Mucosa of descending colon (tissue), 3 donors: ENCODE measurements around the gene OR5M10. TPM values are rescaled to one million over a fixed set of nuclear protein-coding genes. Genes with fewer than 3 reads are reported as not detected.
A peak's percentile ranks its signal among the peaks of the same experiment; 100 is the strongest.

Experiments used
- ATAC-seq: fragments of 200-7000 bp; cut with Tn5 transposase; one replicate; pipeline ENCODE4 v1.9.1; 2020; ENCODE audit warnings: mild to moderate bottlenecking, moderate library complexity
- DNase-seq, 3 donors: peaks; one replicate each; pipeline ENCODE4 v3.0.0-alpha.2; 2020
- H3K36me3 ChIP-seq: fragments of 200-600 bp; one replicate; pipeline ENCODE4 v1.8.0; 2021; ENCODE audit warnings: low read depth, mild to moderate bottlenecking
- H3K4me1 ChIP-seq: fragments of 200-600 bp; one replicate; pipeline ENCODE4 v1.8.0; 2021; ENCODE audit warnings: low read depth, mild to moderate bottlenecking
- H3K4me3 ChIP-seq: fragments of 200-600 bp; one replicate; pipeline ENCODE4 v1.8.0; 2021; ENCODE audit warnings: mild to moderate bottlenecking
- H3K9me3 ChIP-seq: fragments of 200-600 bp; one replicate; pipeline ENCODE4 v1.8.0; 2021; ENCODE audit warnings: mild to moderate bottlenecking
- CTCF ChIP-seq: fragments of 200-600 bp; IDR thresholded peaks from one replicate; pipeline ENCODE4 v1.8.0; 2022; ENCODE audit warnings: antibody characterized with exemption, mild to moderate bottlenecking
- intact Hi-C, 2 donors: fragments of 100-400 bp; cut with DNase I in 1 of 2; cut with micrococcal nuclease in 1 of 2; formaldehyde crosslinking; loops; one replicate each; pipeline versions ENCODE4 v1.11.0 to v1.11.1; 2022; cut with DNase I, micrococcal nuclease
- total RNA-seq, 3 donors: library from RNA; stranded (reverse); fragmentation: NEBNext Ultra II Directional in 2 of 3; extraction: Animal tissue kit (Norgen Biotek cat#: 25700) in 2 of 3; gene quantifications; one replicate each; pipeline versions ENCODE4 v1.2.1 to v1.2.4, GENCODE V29; 2021 to 2023
- donor health status: DM: no; HTN: no; CAD: no; lungs with moderate emphysema.
- donor health status: DM: no; HTN: no; CAD: no.
- donor health status: DM: no; HTN: yes; CAD: no.

OR5M10 gene
- total RNA-seq, 3 donors from 2014 or later, result not detected

- no peaks in the 10 kb centered on the region for H3K9me3 ChIP-seq
- H3K4me1 ChIP-seq, result no peaks in the 10 kb centered on the region
- intact Hi-C loops, result no loop called here
- no peak overlapping the region for H3K4me3 ChIP-seq
- peak in 1 of 3 donors; percentile 26 for DNase-seq
- no peaks in the 10 kb centered on the region for H3K36me3 ChIP-seq
- TF ChIP-seq CTCF, result no peak
- peak; percentile 82 for ATAC-seq
These were observed 32.0 kb downstream of the OR5M10 start for GRCh38 chr11:56545531-56545930.

GRCh38 chr11:56543739-56544138 lies 33.8 kb downstream of the OR5M10 start:
- TF ChIP-seq CTCF, result no peak
- intact Hi-C loops, result no loop called here

GRCh38 chr11:56543157-56543556 lies 34.4 kb downstream of the OR5M10 start, which contains the start of gene OR5M11:
Gene OR5M11 (minus strand): TSS chr11:56543257. CDS start chr11:56543257, 0 bp downstream.
- Histone ChIP-seq H3K4me3 (no peak within 1 kb of the TSS), H3K36me3 (no peaks in the 10 kb centered on the region), H3K9me3 (no peaks in the 10 kb centered on the region), H3K4me1 (no peaks in the 10 kb centered on the region)
- intact Hi-C loops, result no loop called here
- TF ChIP-seq CTCF, result no peak
- DNase-seq (no peak), ATAC-seq (no peak)

More at GRCh38 chr11:56543739-56544138, 33.8 kb downstream of the OR5M10 start:
- H3K9me3 ChIP-seq, result no peaks in the 10 kb centered on the region
- H3K4me1 ChIP-seq, result no peaks in the 10 kb centered on the region
- no peak for ATAC-seq
- no peak overlapping the region for H3K4me3 ChIP-seq
- no peak for DNase-seq
- H3K36me3 ChIP-seq, result no peaks in the 10 kb centered on the region

- no peak overlapping the region for H3K4me3 ChIP-seq
- peak in 1 of 3 donors; percentile 51 for DNase-seq
These were observed 44.3 kb downstream of the OR5M10 start for GRCh38 chr11:56533054-56533740.

GRCh38 chr11:56531856-56532255 lies 45.7 kb downstream of the OR5M10 start:
- intact Hi-C loops, result no loop called here
- no peak for TF ChIP-seq CTCF
- no peaks in the 10 kb centered on the region for H3K4me1 ChIP-seq
- peak; percentile 56 for ATAC-seq
- H3K4me3 ChIP-seq, result no peak overlapping the region
- no peaks in the 10 kb centered on the region for H3K9me3 ChIP-seq
- no peaks in the 10 kb centered on the region for H3K36me3 ChIP-seq
- no peak for DNase-seq

More at GRCh38 chr11:56533054-56533740, 44.3 kb downstream of the OR5M10 start:
- no peaks in the 10 kb centered on the region for H3K4me1 ChIP-seq
- intact Hi-C loops, result no loop called here
- no peaks in the 10 kb centered on the region for H3K9me3 ChIP-seq
- peak; percentile 91 for ATAC-seq
- no peaks in the 10 kb centered on the region for H3K36me3 ChIP-seq
- no peak for TF ChIP-seq CTCF

Other genes starting within 250 kb of the OR5M10 start
- not detected for gene OR8K1, start 231.7 kb downstream of the OR5M10 start, total RNA-seq
- gene OR8J1, start 223.4 kb downstream of the OR5M10 start, total RNA-seq, result not detected
- gene OR8U1, start 202.1 kb downstream of the OR5M10 start, total RNA-seq, result not detected
- gene OR5AL1, start 165.0 kb downstream of the OR5M10 start, total RNA-seq, result not detected
- gene OR5M3, start 104.4 kb downstream of the OR5M10 start, total RNA-seq, result not detected
- gene OR5M8, start 86.4 kb downstream of the OR5M10 start, total RNA-seq, result not detected
- not detected for gene OR5M11, start 34.5 kb downstream of the OR5M10 start, total RNA-seq
- gene OR5M1, start 37.2 kb upstream of the OR5M10 start, total RNA-seq, result not detected
- not detected for gene OR5AP2, start 64.7 kb upstream of the OR5M10 start, total RNA-seq
- gene OR5AR1, start 86.0 kb upstream of the OR5M10 start, total RNA-seq, result not detected
- gene OR9G1, start 121.4 kb upstream of the OR5M10 start, total RNA-seq, result not detected
- not detected for gene OR9G4, start 171.0 kb upstream of the OR5M10 start, total RNA-seq